Fibroblast of skin of right quadriceps (primary cell): ENCODE measurements around the gene MED13L.
A peak's percentile ranks its signal among the peaks of the same experiment; 100 is the strongest.
"Not testable (repeated sequence)": the region's sequence is repeated elsewhere in the genome, so short reads cannot be mapped to it uniquely, and the experiment has no call there.

Source experiments
- DNase-seq: peaks from one replicate; pipeline ENCODE4 v3.0.0-alpha.2; 2013

Gene MED13L

DNA sequence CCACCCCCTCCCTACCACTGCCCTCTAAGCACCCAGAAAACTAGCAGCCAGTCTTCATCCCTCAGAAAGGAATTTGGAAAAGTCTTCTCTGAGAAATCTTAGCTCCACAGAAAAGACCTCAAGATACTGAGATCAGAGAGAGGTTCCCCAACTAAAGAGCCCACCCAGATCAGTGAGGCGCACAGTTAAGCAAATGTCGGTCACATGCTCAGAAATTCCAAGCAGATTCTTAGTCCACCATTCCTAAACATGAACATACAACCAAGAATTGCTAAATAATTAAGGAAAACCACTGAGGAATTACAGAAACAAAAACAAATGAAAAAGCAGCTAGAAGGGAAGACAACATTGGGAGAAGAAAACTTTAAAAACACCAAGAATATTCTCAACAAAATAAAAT is 32.3 kb downstream of the MED13L start:
- DNase-seq: peak; percentile 39

DNA sequence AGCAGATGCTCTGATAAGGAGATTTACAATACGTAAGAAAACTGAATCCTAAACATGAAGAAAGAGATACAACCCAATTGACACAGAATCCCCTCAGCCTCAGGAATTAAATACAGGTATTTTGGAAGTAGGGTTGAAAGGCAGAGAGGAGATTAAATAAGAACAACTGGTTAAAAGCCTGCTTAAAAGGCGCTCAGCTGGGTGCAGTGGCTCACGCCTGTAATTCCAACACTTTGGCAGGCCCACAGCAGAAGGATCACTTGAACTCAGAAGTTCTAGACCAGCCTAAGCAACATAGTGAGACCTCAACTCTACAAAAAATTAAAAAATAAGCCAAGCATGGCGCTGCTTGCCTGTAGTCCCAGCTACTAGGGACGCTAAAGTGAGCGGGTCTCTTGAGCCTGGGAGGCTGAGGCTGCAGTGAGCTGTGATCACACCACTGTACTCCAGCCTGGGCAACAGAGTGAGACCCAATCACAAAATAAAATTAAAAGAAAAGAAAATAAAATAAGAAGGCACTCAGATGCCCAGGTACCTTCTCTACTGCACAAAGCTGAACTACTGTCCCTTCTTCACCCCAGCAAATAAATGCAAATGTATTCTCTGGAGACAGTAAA is 32.9 kb downstream of the MED13L start:
- DNase-seq: no peak

- no peak for DNase-seq
Observed at GRCh38 chr12:116244001-116244400, 33.5 kb downstream of the MED13L start.

- no peak for DNase-seq
Observed at GRCh38 chr12:116242740-116243139, 34.8 kb downstream of the MED13L start.

DNA sequence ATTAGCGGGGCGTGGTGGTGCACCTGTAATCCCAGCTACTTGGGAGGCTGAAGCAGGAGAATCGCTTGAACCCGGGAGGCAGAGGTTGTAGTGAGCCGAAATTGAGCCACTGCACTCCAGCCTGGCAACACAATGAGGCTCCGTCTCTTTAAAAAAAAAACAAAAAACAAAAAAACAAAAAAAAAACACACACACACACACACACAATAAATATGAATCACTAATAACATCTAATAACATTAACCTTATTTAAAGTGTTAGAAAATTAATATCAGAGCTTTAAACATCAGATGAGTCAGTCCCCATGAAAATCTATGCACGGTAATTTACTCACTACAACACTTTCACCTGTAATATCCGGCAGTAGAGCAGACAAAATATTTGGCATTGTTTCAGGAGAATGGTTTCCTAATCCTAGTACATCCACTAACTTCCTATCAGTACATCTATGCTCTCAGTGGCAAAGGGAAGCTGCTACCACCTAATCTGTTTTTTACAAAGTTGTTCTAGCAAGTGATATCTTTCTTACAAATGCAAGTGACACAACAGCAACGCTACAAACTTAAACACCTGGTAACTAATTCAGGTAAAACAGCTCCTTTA is 36.2 kb downstream of the MED13L start:
- no peak for DNase-seq

- not testable (repeated sequence) for DNase-seq
Observed at GRCh38 chr12:116238570-116239119, 38.8 kb downstream of the MED13L start.

GRCh38 chr12:116238149-116238548 is 39.3 kb downstream of the MED13L start:
- no peak for DNase-seq

DNA sequence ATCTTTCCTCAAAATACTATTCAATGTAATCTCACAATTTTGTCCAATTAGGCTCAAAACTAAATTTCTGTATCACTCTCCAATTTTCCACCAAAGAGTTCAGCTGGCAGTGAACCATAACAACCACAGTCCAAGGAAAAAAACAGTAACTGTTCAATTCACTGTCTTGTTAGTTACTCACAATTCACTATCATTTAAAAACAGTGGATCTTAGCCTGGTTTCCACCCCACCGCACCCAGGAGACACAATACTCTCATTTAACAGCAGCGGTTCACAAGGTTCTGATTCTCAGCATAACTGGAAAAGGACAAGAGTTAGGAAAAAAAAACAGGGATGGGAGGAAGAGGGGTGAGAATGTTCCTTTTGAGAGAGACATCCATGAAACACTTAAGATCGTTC is 40.5 kb downstream of the MED13L start:
- no peak for DNase-seq

GRCh38 chr12:116236148-116236731 is 41.3 kb downstream of the MED13L start:
- peak; percentile 44 for DNase-seq

DNA sequence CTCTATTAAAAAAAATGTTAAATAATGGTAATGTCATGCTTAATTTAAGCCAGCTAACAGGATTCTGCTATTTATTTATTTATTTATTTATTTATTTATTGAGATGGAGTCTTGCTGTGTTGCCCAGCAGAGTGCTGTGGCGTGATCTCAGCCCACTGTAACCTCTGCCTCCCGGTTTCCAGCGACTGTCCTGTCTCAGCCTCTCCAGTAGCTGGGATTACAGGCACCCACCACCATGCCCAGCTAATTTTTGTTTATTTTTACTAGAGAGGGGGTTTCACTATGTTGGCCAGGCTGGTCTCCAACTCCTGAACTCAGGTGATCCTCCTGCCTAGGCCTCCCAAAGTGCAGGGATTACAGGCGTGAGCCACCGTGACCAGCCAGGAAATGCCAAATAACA is 43.3 kb downstream of the MED13L start:
- not testable (repeated sequence) for DNase-seq

DNA sequence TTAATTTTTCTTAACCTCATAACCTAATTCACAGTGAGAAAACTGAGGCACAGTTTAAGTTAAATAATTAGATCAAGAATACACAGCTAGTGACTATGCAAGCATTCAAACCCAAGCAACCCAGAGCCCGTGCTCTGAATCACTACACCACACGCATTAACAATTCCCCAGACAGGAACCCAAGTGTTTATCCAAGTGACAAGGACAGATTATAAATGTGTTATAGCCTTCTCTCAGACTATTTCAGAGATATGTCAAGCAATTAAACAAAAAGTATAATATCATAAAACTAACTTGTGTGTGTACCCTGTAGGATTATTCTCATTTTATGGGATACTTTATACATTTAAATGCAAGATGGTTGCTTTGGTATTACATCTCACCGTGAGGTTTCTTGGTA is 43.8 kb downstream of the MED13L start:
- DNase-seq: no peak

GRCh38 chr12:116227811-116228210 is 49.7 kb downstream of the MED13L start:
- DNase-seq: no peak

DNA sequence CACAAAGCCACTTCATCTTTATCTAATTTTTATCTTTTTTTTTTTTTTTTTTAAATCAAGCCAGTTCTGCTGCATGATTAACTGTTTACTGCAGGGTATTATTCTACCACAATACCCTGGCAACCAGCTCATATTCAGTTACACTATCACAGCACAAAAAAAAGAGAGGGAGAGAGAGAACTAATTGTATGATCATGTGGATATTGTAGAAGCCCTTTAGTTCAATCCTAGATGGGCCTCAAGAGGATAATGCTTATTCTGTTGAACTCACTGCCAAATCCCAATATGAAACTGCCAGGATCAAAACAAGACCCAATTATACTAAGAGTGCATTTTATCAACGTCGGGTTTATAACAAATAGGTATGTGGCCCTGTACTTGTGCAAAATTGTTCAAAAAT is 51.5 kb downstream of the MED13L start:
- no peak for DNase-seq

- DNase-seq: peak; percentile 86
Observed at GRCh38 chr12:116222358-116222757, 55.1 kb downstream of the MED13L start.

DNA sequence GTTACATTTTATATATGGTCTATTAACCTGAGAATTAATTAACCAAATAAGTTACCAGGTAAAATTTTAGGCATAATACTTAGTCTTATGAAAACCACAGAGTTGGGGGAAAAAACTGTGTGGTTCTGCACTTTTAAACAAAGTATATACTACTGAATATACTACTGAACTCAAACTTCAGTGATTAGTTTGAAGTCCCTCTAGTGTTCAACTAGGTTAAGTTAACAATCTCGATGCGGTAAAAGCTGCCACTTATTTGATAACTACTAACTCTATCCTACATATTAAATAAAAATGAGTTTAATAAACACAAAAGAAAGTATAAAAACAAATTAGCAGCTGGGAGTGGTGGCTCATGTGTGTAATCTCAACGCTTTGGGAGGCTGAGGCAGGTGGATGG is 56.7 kb downstream of the MED13L start:
- no peak for DNase-seq

- no peak for DNase-seq
Observed at GRCh38 chr12:116217045-116217735, 60.3 kb downstream of the MED13L start.

GRCh38 chr12:116216022-116216756 is 61.3 kb downstream of the MED13L start:
- no peak for DNase-seq

- DNase-seq: no peak
Observed at GRCh38 chr12:116215023-116215422, 62.5 kb downstream of the MED13L start.

DNA sequence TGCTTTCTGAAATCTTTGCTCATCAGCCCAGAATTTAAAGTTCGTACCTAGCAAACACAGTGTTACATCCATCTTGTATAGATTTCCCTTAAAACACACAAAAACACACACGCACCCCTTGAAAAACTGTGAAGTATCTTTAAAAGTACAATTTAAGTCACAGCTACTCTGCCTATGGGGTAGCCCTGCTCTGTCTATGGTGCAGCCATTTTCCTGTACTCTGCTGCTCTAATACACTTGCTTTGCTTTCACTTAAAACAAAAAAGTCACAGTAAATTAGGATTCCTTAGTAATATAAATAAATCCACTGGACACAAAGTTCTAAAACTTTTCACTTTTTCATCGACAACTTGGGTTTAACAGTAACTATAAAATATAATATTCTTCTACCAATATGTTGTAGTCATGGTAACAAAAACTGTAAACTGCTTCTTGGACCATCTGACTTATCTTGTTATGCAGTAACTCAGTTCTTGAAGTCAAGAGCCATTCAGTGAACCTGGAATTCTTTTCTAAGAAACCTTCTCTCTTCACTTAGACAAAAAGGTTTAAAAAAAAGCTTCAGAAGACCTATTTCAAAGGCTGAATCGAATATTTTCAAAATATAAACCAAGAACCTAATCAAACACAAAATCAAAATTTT is 63.5 kb downstream of the MED13L start:
- no peak for DNase-seq

DNA sequence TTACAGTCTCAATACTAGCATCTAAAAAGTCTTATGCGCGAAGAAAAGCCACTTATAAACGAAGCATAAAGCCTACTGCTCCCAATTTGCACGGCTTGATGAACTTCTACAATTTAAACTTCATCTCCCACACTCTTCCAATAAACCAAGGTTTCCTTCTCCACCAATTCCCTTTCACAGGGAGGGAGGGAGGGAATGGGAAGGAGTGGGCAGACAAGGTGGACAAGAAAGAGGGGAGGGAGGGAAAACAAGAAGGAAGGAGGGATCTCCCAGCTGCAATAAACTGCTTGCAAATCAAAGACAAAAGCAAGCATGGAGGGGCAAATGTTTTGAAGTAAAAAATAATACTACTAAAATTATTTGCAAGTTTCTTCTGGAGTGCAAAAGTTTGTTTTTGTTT is 64.5 kb downstream of the MED13L start:
- DNase-seq: no peak

DNA sequence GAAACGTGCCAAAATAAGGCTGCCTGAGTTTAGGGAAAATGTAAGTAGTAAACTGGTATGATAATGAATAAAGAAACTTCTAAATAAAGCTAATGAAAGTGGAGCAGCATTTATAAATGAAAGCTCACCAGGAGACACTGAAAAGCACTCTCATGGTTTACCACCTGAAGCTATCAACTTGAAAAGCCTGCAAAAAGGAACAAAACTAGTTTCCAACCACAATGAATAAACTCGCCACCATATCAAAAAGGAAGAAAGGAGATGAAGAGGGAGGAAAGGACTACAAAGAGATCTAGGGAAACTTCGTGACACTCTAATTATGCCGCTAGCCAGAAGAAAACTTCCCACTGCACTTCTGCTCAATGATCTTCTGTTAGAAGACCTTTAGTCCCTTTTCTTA is 66.7 kb downstream of the MED13L start:
- no peak for DNase-seq

DNA sequence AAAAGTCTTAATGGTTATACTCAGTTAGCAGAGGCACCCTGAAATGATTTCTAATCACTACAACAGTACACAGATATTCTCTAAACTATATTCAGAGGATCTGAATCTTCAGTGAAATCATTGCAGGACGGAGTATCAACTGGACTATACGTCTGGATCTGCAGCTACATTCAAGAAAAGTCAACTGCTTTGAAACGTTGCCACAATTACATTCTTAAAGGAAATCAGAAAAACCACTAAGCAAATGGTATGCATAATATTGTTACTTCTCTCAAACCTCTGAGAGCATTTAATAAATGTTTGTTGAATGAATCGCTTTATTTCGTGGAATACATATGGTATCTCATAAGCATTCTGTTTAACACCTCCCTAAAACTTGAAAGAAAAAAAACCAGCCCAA is 67.4 kb downstream of the MED13L start:
- DNase-seq: peak; percentile 77

DNA sequence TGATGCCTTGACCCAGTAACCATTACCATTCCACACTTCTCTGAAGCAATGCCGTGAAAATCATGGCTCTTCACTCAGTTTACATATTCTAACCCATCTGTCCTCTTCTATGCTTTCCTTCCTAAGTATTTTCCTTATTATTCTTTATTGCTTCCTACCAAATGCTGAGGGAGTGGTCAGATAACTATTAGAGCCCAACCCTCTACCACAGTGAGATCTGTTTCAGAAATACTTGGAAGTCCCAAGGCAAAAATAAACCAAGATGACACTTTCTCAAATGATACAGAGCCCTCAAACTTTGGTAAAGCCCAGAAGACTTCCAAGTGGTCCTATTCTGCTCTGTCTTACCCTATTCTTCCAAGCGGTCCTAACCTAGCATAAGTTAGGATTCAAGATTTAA is 68.0 kb downstream of the MED13L start:
- no peak for DNase-seq
